Measurements from ENCODE around the gene ELOA.

DNA sequence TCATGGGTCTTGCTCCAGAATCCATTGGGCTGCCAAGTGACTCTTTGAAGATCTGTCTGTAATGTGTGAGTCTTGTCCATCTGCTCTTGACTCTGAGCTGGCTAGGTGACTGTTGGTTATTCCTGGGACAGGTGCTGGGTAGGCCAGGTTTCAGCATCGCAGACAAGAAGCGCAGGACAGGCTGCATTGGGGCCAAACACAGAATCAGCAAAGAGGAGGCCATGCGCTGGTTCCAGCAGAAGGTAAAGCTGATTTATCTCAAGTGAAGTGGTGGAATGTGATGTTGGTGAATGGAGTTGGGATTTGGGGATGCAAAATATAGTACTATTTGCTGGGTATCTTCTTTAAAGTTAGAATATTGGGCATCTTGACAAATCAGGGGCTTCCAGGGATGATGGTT, 47.6 kb upstream of the ELOA start:
- TF ChIP-seq, protein P1, sequence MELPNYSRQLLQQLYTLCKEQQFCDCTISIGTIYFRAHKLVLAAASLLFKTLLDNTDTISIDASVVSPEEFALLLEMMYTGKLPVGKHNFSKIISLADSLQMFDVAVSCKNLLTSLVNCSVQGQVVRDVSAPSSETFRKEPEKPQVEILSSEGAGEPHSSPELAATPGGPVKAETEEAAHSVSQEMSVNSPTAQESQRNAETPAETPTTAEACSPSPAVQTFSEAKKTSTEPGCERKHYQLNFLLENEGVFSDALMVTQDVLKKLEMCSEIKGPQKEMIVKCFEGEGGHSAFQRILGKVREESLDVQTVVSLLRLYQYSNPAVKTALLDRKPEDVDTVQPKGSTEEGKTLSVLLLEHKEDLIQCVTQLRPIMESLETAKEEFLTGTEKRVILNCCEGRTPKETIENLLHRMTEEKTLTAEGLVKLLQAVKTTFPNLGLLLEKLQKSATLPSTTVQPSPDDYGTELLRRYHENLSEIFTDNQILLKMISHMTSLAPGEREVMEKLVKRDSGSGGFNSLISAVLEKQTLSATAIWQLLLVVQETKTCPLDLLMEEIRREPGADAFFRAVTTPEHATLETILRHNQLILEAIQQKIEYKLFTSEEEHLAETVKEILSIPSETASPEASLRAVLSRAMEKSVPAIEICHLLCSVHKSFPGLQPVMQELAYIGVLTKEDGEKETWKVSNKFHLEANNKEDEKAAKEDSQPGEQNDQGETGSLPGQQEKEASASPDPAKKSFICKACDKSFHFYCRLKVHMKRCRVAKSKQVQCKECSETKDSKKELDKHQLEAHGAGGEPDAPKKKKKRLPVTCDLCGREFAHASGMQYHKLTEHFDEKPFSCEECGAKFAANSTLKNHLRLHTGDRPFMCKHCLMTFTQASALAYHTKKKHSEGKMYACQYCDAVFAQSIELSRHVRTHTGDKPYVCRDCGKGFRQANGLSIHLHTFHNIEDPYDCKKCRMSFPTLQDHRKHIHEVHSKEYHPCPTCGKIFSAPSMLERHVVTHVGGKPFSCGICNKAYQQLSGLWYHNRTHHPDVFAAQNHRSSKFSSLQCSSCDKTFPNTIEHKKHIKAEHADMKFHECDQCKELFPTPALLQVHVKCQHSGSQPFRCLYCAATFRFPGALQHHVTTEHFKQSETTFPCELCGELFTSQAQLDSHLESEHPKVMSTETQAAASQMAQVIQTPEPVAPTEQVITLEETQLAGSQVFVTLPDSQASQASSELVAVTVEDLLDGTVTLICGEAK (IDR thresholded peaks at IDR 0.05) = no peak
- TF ChIP-seq, protein P1 (CRISPR knock-in tag; IDR thresholded peaks at IDR 0.05) = no peak
- TF ChIP-seq KDM4B (IDR thresholded peaks at IDR 0.05; ENCODE audit: borderline replicate concordance in 2 of 2, low read depth in 1 of 2) (no peak), FOXA1 (IDR thresholded peaks at IDR 0.05; ENCODE audit: borderline replicate concordance) (no peak), POLR2A (conservative IDR thresholded peaks at IDR 0.05) (no peak), MXI1 (IDR thresholded peaks at IDR 0.05; ENCODE audit: low read depth, low read length) (no peak), SP1 (CRISPR knock-in tag; IDR thresholded peaks at IDR 0.05) (no peak), YY1 (IDR thresholded peaks at IDR 0.05; ENCODE audit: borderline replicate concordance in 1 of 3, control insufficient read depth in 1 of 3, extremely low read depth in 1 of 3, insufficient read depth in 3 of 3, insufficient read length in 1 of 3, insufficient replicate concordance in 2 of 3, low read depth in 1 of 3, low read length in 2 of 3) (no peak), CBX3 (IDR thresholded peaks at IDR 0.05; ENCODE audit: borderline replicate concordance in 1 of 2, low read length in 2 of 2) (no peak), U2AF1 (optimal IDR thresholded peaks at IDR 0.05; ENCODE audit: low read depth, low read length) (no peak), ZNF274 (IDR thresholded peaks at IDR 0.05; ENCODE audit: borderline replicate concordance, low read depth, low read length) (no peak)
- TF ChIP-seq, protein P2, sequence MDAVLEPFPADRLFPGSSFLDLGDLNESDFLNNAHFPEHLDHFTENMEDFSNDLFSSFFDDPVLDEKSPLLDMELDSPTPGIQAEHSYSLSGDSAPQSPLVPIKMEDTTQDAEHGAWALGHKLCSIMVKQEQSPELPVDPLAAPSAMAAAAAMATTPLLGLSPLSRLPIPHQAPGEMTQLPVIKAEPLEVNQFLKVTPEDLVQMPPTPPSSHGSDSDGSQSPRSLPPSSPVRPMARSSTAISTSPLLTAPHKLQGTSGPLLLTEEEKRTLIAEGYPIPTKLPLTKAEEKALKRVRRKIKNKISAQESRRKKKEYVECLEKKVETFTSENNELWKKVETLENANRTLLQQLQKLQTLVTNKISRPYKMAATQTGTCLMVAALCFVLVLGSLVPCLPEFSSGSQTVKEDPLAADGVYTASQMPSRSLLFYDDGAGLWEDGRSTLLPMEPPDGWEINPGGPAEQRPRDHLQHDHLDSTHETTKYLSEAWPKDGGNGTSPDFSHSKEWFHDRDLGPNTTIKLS (IDR thresholded peaks at IDR 0.05; ENCODE audit: borderline replicate concordance, low read depth) = no peak
- TF ChIP-seq, protein P3, sequence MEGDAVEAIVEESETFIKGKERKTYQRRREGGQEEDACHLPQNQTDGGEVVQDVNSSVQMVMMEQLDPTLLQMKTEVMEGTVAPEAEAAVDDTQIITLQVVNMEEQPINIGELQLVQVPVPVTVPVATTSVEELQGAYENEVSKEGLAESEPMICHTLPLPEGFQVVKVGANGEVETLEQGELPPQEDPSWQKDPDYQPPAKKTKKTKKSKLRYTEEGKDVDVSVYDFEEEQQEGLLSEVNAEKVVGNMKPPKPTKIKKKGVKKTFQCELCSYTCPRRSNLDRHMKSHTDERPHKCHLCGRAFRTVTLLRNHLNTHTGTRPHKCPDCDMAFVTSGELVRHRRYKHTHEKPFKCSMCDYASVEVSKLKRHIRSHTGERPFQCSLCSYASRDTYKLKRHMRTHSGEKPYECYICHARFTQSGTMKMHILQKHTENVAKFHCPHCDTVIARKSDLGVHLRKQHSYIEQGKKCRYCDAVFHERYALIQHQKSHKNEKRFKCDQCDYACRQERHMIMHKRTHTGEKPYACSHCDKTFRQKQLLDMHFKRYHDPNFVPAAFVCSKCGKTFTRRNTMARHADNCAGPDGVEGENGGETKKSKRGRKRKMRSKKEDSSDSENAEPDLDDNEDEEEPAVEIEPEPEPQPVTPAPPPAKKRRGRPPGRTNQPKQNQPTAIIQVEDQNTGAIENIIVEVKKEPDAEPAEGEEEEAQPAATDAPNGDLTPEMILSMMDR (IDR thresholded peaks at IDR 0.05 in 2 of 3, conservative IDR thresholded peaks at IDR 0.05 in 1 of 3; ENCODE audit: insufficient read depth in 2 of 3, low read depth in 1 of 3, low read length in 3 of 3) = no peak

Measured in K562 (cell line).